MM.1S (cell line): ENCODE results near the gene PLOD3.

ENCODE experiments used
- DNase-seq: peaks from one replicate; pipeline ENCODE4 v3.0.0-alpha.2; 2015
- H2AFZ ChIP-seq: fragments of 300-600 bp; sonication (generic); 2 replicates; pipeline ENCODE4 v1.6.0; 2016; ENCODE audit warnings: antibody characterized with exemption, low read length
- H3F3A ChIP-seq: fragments of 300-600 bp; sonication (generic); 2 replicates; pipeline ENCODE4 v1.6.1; 2016; ENCODE audit warnings: mild to moderate bottlenecking, antibody characterized with exemption, low read length, moderate library complexity, mixed read lengths; ENCODE audit not compliant: insufficient read depth
- H3K27ac ChIP-seq: fragments of 300-600 bp; sonication (generic); 2 replicates; pipeline ENCODE4 v1.5.1; 2016; ENCODE audit warnings: mild to moderate bottlenecking, low read length
- H3K27me3 ChIP-seq: fragments of 300-600 bp; sonication (generic); replicated peaks from 2 replicates; pipeline ENCODE4 v1.6.0; 2016; ENCODE audit warnings: low read length; ENCODE audit not compliant: insufficient read depth
- H3K36me3 ChIP-seq: fragments of 300-600 bp; sonication (generic); replicated peaks from 2 replicates; pipeline ENCODE4 v1.6.1; 2016; ENCODE audit warnings: mild to moderate bottlenecking, low read length, mixed read lengths; ENCODE audit not compliant: insufficient read depth
- H3K4me1 ChIP-seq: fragments of 300-600 bp; sonication (generic); 2 replicates; pipeline ENCODE4 v1.6.1; 2016; ENCODE audit warnings: low read length, mixed read lengths
- H3K4me2 ChIP-seq: fragments of 300-600 bp; sonication (generic); 2 replicates; pipeline ENCODE4 v1.6.0; 2016; ENCODE audit warnings: low read depth, low read length
- H3K4me3 ChIP-seq: fragments of 300-600 bp; sonication (generic); 2 replicates; pipeline ENCODE4 v1.5.1; 2016; ENCODE audit warnings: low read length, mixed read lengths
- H3K79me2 ChIP-seq: fragments of 300-600 bp; sonication (generic); 2 replicates; pipeline ENCODE4 v1.6.1; 2016; ENCODE audit warnings: mixed run types, low read length, mixed read lengths
- H3K9ac ChIP-seq: fragments of 300-600 bp; sonication (generic); 2 replicates; pipeline ENCODE4 v1.6.1; 2016; ENCODE audit warnings: low read length, mixed read lengths
- H3K9me2 ChIP-seq: fragments of 300-600 bp; sonication (generic); replicated peaks from 2 replicates; pipeline ENCODE4 v1.6.1; 2016; ENCODE audit warnings: mild to moderate bottlenecking, low read length, mixed read lengths; ENCODE audit not compliant: insufficient read depth
- H3K9me3 ChIP-seq: fragments of 300-600 bp; sonication (generic); replicated peaks from 2 replicates; pipeline ENCODE4 v1.6.1; 2016; ENCODE audit warnings: mild to moderate bottlenecking, low read length, mixed read lengths; ENCODE audit not compliant: insufficient read depth
- H4K20me1 ChIP-seq: fragments of 300-600 bp; sonication (generic); 2 replicates; pipeline ENCODE4 v1.6.1; 2016; ENCODE audit warnings: mild to moderate bottlenecking, low read length, moderate library complexity, mixed read lengths; ENCODE audit not compliant: insufficient read depth
- CTCF ChIP-seq: fragments of 300-600 bp; sonication (generic); IDR thresholded peaks from 2 replicates; pipeline ENCODE4 v1.5.1; 2016; ENCODE audit warnings: antibody characterized with exemption, low read length, mixed read lengths
- EZH2 ChIP-seq: fragments of 300-600 bp; sonication (generic); optimal IDR thresholded peaks from 2 replicates; pipeline ENCODE3; 2017; ENCODE audit warnings: low read depth, mild to moderate bottlenecking, antibody characterized with exemption, low read length, mixed read lengths
- EZH2phosphoT487 ChIP-seq: fragments of 300-600 bp; sonication (generic); IDR thresholded peaks from 2 replicates; pipeline ENCODE4 v1.6.1; 2018; ENCODE audit warnings: antibody characterized with exemption, low read length

PLOD3 gene

GRCh38 chr7:101239191-101239950 lies 22.0 kb upstream of the PLOD3 start:
- Histone ChIP-seq H3K4me2 (no peak overlapping the region), H3K27ac (no peak overlapping the region), H4K20me1 (no peaks in the 10 kb centered on the region), H3K4me1 (peaks cover 5% of the 10 kb centered on the region; the same call in 1 of the 2 replicates), H3K9me2 (no peaks in the 10 kb centered on the region), H3K79me2 (peaks cover 23% of the 10 kb centered on the region), H3K36me3 (no peaks in the 10 kb centered on the region), H3K27me3 (no peaks in the 10 kb centered on the region), H3K4me3 (no peak overlapping the region), H3F3A (no peaks in the 10 kb centered on the region), H2AFZ (no peak overlapping the region), H3K9me3 (no peaks in the 10 kb centered on the region), H3K9ac (no peak overlapping the region)
- DNase-seq = no peak
- no peak for TF ChIP-seq EZH2phosphoT487

GRCh38 chr7:101238226-101239182 lies 21.1 kb upstream of the PLOD3 start:
- no peak overlapping the region for H2AFZ ChIP-seq
- H3K9me3 ChIP-seq = no peaks in the 10 kb centered on the region
- H3K9ac ChIP-seq = no peak overlapping the region
- no peak overlapping the region for H3K4me3 ChIP-seq
- no peaks in the 10 kb centered on the region for H3K36me3 ChIP-seq
- H3K79me2 ChIP-seq = peaks cover 15% of the 10 kb centered on the region
- no peaks in the 10 kb centered on the region for H4K20me1 ChIP-seq
- peaks cover 1% of the 10 kb centered on the region; the same call in 1 of the 2 replicates for H3K4me1 ChIP-seq
- H3K27me3 ChIP-seq = no peaks in the 10 kb centered on the region
- no peak overlapping the region for H3K27ac ChIP-seq
- no peaks in the 10 kb centered on the region for H3K9me2 ChIP-seq
- DNase-seq = no peak
- H3K4me2 ChIP-seq = no peak overlapping the region
- H3F3A ChIP-seq = no peaks in the 10 kb centered on the region
- TF ChIP-seq EZH2 (no peak), EZH2phosphoT487 (no peak), CTCF (no peak)

- no peak for TF ChIP-seq EZH2
- no peak for TF ChIP-seq CTCF
- TF ChIP-seq EZH2phosphoT487 = no peak
- Histone ChIP-seq H3K27ac (no peak within 1 kb of the TSS), H3K4me2 (no peak within 1 kb of the TSS), H3K79me2 (peaks cover 5% of the 10 kb centered on the region), H3K4me3 (no peak within 1 kb of the TSS), H2AFZ (no peak within 1 kb of the TSS), H3K27me3 (no peaks in the 10 kb centered on the region), H3F3A (no peaks in the 10 kb centered on the region), H3K36me3 (no peaks in the 10 kb centered on the region), H3K9me2 (no peaks in the 10 kb centered on the region), H3K4me1 (no peaks in the 10 kb centered on the region), H3K9me3 (no peaks in the 10 kb centered on the region), H3K9ac (no peak within 1 kb of the TSS), H4K20me1 (no peaks in the 10 kb centered on the region)
- DNase-seq = no peak
Observed at GRCh38 chr7:101237206-101238067, 20.1 kb upstream of the PLOD3 start, which contains the start of gene CLDN15. Gene CLDN15 (minus strand): TSS chr7:101237802. CDS start chr7:101237581, 221 bp downstream.
